ENCODE results near the gene GPD2. TPM values are rescaled to one million over a fixed set of nuclear protein-coding genes. Genes with fewer than 3 reads are reported as not detected.

Gene GPD2
- total RNA-seq, 1 experiment from 2014 or later, result 32.2 TPM

DNA sequence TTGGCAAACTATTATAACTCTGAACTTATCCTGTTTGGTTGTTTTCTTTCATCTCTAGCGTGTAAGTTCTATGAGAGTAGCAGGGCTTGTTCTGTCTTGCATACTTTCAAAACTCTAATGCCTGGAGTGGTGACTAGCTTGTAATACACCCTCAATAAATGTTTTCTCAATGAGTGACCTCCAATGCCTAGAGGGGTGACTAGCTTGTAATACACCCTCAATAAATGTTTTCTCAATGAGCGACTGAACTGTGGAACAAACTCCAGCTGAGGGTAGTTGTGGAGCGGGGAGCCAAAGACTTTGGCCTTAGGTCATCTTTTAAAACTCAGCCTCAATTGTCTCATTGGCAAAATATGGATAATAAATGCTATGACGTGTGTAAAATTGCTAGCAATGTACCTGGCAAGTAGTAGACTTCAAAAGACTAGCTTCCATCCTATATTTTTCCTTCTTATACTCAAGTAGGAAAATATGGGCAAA, 1.8 kb downstream of the GPD2 start:
- CTCF ChIA-PET, result no interaction called here
- no peak for DNase-seq (ENCODE audit: low spot score)

DNA sequence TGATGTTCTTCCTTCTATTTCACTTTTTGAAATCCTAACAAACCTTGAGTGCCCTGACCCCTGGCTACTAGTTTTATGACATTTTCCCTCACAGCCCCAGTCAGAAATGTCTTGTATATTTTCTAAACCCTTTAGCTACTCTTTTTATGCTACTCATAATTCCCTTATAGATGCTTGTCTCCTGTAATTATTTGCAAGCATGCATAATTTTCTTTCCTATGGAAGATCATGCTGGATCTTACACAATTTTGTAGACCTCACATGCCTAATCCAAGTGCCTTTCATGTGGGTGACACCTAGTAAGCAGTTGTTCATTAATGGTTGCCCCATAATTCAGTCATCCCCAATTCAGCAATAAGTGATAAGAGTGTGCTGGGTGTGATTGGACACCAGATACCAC, 6.9 kb downstream of the GPD2 start:
- H3K4me1 Mint-ChIP-seq, result peaks cover 15% of the 10 kb centered on the region
- no peaks in the 10 kb centered on the region; the same call in 1 of the 2 replicates for H3K36me3 Mint-ChIP-seq
- H3K4me3 Mint-ChIP-seq, result no peak overlapping the region
- no peak for ATAC-seq
- no peaks in the 10 kb centered on the region for H3K27me3 Mint-ChIP-seq (ENCODE audit: low read depth)
- POLR2A ChIA-PET, result no interaction called here
- no peak overlapping the region for H3K27ac Mint-ChIP-seq
- CTCF ChIA-PET, result no interaction called here
- no peak for DNase-seq (ENCODE audit: low spot score)
- no peaks in the 10 kb centered on the region for H3K9me3 Mint-ChIP-seq
- TF ChIP-seq RORB (CRISPR knock-in tag; IDR thresholded peaks at IDR 0.05) (no peak), MYBL2 (CRISPR knock-in tag; IDR thresholded peaks at IDR 0.05) (no peak), SP1 (CRISPR knock-in tag; conservative IDR thresholded peaks at IDR 0.05) (no peak), IRF2 (CRISPR knock-in tag; IDR thresholded peaks at IDR 0.05; ENCODE audit: borderline replicate concordance, low read depth) (no peak), ETV6 (CRISPR knock-in tag; IDR thresholded peaks at IDR 0.05) (no peak), ZNF396 (CRISPR knock-in tag; IDR thresholded peaks at IDR 0.05; ENCODE audit: borderline replicate concordance) (no peak), KAT7 (CRISPR knock-in tag; IDR thresholded peaks at IDR 0.05; ENCODE audit: borderline replicate concordance) (no peak), ZNF138 (CRISPR knock-in tag; conservative IDR thresholded peaks at IDR 0.05) (no peak), PRRX2 (CRISPR knock-in tag; IDR thresholded peaks at IDR 0.05) (no peak), HMGA2 (CRISPR knock-in tag; IDR thresholded peaks at IDR 0.05) (no peak), CBFB (CRISPR knock-in tag; IDR thresholded peaks at IDR 0.05; ENCODE audit: low read depth) (no peak), RELA (CRISPR knock-in tag; IDR thresholded peaks at IDR 0.05; ENCODE audit: borderline replicate concordance) (no peak)
- TF ChIP-seq, protein P1, sequence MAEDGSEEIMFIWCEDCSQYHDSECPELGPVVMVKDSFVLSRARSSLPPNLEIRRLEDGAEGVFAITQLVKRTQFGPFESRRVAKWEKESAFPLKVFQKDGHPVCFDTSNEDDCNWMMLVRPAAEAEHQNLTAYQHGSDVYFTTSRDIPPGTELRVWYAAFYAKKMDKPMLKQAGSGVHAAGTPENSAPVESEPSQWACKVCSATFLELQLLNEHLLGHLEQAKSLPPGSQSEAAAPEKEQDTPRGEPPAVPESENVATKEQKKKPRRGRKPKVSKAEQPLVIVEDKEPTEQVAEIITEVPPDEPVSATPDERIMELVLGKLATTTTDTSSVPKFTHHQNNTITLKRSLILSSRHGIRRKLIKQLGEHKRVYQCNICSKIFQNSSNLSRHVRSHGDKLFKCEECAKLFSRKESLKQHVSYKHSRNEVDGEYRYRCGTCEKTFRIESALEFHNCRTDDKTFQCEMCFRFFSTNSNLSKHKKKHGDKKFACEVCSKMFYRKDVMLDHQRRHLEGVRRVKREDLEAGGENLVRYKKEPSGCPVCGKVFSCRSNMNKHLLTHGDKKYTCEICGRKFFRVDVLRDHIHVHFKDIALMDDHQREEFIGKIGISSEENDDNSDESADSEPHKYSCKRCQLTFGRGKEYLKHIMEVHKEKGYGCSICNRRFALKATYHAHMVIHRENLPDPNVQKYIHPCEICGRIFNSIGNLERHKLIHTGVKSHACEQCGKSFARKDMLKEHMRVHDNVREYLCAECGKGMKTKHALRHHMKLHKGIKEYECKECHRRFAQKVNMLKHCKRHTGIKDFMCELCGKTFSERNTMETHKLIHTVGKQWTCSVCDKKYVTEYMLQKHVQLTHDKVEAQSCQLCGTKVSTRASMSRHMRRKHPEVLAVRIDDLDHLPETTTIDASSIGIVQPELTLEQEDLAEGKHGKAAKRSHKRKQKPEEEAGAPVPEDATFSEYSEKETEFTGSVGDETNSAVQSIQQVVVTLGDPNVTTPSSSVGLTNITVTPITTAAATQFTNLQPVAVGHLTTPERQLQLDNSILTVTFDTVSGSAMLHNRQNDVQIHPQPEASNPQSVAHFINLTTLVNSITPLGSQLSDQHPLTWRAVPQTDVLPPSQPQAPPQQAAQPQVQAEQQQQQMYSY (CRISPR knock-in tag; IDR thresholded peaks at IDR 0.05), result no peak
- TF ChIP-seq, protein P2, sequence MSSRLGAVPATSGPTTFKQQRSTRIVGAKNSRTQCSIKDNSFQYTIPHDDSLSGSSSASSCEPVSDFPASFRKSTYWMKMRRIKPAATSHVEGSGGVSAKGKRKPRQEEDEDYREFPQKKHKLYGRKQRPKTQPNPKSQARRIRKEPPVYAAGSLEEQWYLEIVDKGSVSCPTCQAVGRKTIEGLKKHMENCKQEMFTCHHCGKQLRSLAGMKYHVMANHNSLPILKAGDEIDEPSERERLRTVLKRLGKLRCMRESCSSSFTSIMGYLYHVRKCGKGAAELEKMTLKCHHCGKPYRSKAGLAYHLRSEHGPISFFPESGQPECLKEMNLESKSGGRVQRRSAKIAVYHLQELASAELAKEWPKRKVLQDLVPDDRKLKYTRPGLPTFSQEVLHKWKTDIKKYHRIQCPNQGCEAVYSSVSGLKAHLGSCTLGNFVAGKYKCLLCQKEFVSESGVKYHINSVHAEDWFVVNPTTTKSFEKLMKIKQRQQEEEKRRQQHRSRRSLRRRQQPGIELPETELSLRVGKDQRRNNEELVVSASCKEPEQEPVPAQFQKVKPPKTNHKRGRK (CRISPR knock-in tag; IDR thresholded peaks at IDR 0.05; ENCODE audit: borderline replicate concordance), result no peak
- TF ChIP-seq, protein P3, sequence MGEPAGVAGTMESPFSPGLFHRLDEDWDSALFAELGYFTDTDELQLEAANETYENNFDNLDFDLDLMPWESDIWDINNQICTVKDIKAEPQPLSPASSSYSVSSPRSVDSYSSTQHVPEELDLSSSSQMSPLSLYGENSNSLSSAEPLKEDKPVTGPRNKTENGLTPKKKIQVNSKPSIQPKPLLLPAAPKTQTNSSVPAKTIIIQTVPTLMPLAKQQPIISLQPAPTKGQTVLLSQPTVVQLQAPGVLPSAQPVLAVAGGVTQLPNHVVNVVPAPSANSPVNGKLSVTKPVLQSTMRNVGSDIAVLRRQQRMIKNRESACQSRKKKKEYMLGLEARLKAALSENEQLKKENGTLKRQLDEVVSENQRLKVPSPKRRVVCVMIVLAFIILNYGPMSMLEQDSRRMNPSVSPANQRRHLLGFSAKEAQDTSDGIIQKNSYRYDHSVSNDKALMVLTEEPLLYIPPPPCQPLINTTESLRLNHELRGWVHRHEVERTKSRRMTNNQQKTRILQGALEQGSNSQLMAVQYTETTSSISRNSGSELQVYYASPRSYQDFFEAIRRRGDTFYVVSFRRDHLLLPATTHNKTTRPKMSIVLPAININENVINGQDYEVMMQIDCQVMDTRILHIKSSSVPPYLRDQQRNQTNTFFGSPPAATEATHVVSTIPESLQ (CRISPR knock-in tag; IDR thresholded peaks at IDR 0.05), result no peak

More for the DNA sequence above, 1.8 kb downstream of the GPD2 start:
- H3K9me3 Mint-ChIP-seq, result no peaks in the 10 kb centered on the region
- TF ChIP-seq TCF7 (CRISPR knock-in tag; IDR thresholded peaks at IDR 0.05; ENCODE audit: low read depth), result no peak
- no peak for TF ChIP-seq FOXP1 (CRISPR knock-in tag; IDR thresholded peaks at IDR 0.05; ENCODE audit: borderline replicate concordance)
- TF ChIP-seq, protein P4, sequence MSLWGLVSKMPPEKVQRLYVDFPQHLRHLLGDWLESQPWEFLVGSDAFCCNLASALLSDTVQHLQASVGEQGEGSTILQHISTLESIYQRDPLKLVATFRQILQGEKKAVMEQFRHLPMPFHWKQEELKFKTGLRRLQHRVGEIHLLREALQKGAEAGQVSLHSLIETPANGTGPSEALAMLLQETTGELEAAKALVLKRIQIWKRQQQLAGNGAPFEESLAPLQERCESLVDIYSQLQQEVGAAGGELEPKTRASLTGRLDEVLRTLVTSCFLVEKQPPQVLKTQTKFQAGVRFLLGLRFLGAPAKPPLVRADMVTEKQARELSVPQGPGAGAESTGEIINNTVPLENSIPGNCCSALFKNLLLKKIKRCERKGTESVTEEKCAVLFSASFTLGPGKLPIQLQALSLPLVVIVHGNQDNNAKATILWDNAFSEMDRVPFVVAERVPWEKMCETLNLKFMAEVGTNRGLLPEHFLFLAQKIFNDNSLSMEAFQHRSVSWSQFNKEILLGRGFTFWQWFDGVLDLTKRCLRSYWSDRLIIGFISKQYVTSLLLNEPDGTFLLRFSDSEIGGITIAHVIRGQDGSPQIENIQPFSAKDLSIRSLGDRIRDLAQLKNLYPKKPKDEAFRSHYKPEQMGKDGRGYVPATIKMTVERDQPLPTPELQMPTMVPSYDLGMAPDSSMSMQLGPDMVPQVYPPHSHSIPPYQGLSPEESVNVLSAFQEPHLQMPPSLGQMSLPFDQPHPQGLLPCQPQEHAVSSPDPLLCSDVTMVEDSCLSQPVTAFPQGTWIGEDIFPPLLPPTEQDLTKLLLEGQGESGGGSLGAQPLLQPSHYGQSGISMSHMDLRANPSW (CRISPR knock-in tag; conservative IDR thresholded peaks at IDR 0.05; ENCODE audit: low read depth), result no peak
- TF ChIP-seq, protein P5, sequence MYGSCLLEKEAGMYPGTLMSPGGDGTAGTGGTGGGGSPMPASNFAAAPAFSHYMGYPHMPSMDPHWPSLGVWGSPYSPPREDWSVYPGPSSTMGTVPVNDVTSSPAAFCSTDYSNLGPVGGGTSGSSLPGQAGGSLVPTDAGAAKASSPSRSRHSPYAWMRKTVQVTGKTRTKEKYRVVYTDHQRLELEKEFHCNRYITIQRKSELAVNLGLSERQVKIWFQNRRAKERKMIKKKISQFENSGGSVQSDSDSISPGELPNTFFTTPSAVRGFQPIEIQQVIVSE (CRISPR knock-in tag; IDR thresholded peaks at IDR 0.05; ENCODE audit: borderline replicate concordance), result no peak
- TF ChIP-seq ETV6 (CRISPR knock-in tag; IDR thresholded peaks at IDR 0.05), result no peak
- TF ChIP-seq, protein P6, sequence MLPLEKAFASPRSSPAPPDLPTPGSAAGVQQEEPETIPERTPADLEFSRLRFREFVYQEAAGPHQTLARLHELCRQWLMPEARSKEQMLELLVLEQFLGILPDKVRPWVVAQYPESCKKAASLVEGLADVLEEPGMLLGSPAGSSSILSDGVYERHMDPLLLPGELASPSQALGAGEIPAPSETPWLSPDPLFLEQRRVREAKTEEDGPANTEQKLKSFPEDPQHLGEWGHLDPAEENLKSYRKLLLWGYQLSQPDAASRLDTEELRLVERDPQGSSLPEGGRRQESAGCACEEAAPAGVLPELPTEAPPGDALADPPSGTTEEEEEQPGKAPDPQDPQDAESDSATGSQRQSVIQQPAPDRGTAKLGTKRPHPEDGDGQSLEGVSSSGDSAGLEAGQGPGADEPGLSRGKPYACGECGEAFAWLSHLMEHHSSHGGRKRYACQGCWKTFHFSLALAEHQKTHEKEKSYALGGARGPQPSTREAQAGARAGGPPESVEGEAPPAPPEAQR (CRISPR knock-in tag; IDR thresholded peaks at IDR 0.05), result no peak
- TF ChIP-seq GTF2I (CRISPR knock-in tag; conservative IDR thresholded peaks at IDR 0.05), result no peak
- TF ChIP-seq GRHL2 (CRISPR knock-in tag; IDR thresholded peaks at IDR 0.05; ENCODE audit: insufficient replicate concordance, severe bottlenecking), result no peak
- TF ChIP-seq, protein P7, sequence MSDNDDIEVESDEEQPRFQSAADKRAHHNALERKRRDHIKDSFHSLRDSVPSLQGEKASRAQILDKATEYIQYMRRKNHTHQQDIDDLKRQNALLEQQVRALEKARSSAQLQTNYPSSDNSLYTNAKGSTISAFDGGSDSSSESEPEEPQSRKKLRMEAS (CRISPR knock-in tag; IDR thresholded peaks at IDR 0.05), result no peak
- no peak for TF ChIP-seq GABPB1 (CRISPR knock-in tag; IDR thresholded peaks at IDR 0.05)
- no peak for TF ChIP-seq NR1H2 (CRISPR knock-in tag; IDR thresholded peaks at IDR 0.05)
- POLR2A ChIA-PET, result no interaction called here
- peaks cover 40% of the 10 kb centered on the region for H3K4me1 Mint-ChIP-seq
- H3K27me3 Mint-ChIP-seq (ENCODE audit: low read depth), result no peaks in the 10 kb centered on the region
- peak overlapping the region; percentile 24; the same call in 1 of the 2 replicates for H3K4me3 Mint-ChIP-seq
- ATAC-seq, result no peak
- no peaks in the 10 kb centered on the region; the same call in 1 of the 2 replicates for H3K36me3 Mint-ChIP-seq
- no peak overlapping the region for H3K27ac Mint-ChIP-seq
